Esophagus muscularis mucosa (tissue), 3 donors: Measurements from ENCODE around the gene BPIFB6.

ENCODE experiments used
- CTCF ChIP-seq, 3 experiments: fragments of 200-600 bp in 2 of 3; fragments of 450-650 bp in 1 of 3; sonication (generic) in 2 of 3; IDR thresholded peaks; one replicate each; pipeline ENCODE4 v1.5.1; 2017 to 2019; ENCODE audit warnings: antibody characterized with exemption in 3 of 3, mild to moderate bottlenecking in 2 of 3, moderate library complexity in 1 of 3
- POLR2A ChIP-seq: fragments of 450-650 bp; IDR thresholded peaks from one replicate; pipeline ENCODE4 v1.6.1; 2017; ENCODE audit warnings: antibody characterized with exemption, moderate library complexity, mild to moderate bottlenecking, low read depth
- POLR2AphosphoS5 ChIP-seq, 2 donors: sonication (generic); formaldehyde crosslinking; IDR thresholded peaks; one replicate each; pipeline ENCODE4 v1.6.1; 2017; ENCODE audit warnings: antibody characterized with exemption in 2 of 2

- TF ChIP-seq CTCF (IDR thresholded peaks at IDR 0.05) = no peak
- TF ChIP-seq POLR2A = no peak
- TF ChIP-seq POLR2AphosphoS5 (IDR thresholded peaks at IDR 0.05) = no peak
These were observed 6.0 kb downstream of the BPIFB6 start for GRCh38 chr20:33037456-33037855.
